Lung (tissue), 12 donors: ENCODE data around the gene ENOSF1. TPM values are rescaled to one million over a fixed set of nuclear protein-coding genes. Genes with fewer than 3 reads are reported as not detected.

ENCODE experiments used
- ATAC-seq: fragments of 200-7000 bp; cut with Tn5 transposase; one replicate; pipeline ENCODE4 v1.9.1; 2020; ENCODE audit warnings: moderate number of reproducible peaks; ENCODE audit not compliant: insufficient read depth, low FRiP score
- DNase-seq, 3 donors: peaks; one replicate each; pipeline ENCODE4 v3.0.0-alpha.2; 2013 to 2017
- H3K27ac ChIP-seq, 2 donors: one replicate each; pipeline ENCODE4 v1.5.1; 2013; ENCODE audit warnings: mild to moderate bottlenecking in 2 of 2, moderate library complexity in 2 of 2, control low read depth in 1 of 2, inconsistent platforms in 1 of 2, low read depth in 1 of 2, low read length in 1 of 2
- H3K27me3 ChIP-seq, 3 donors: one replicate each; pipeline ENCODE4 v1.5.1; 2013; ENCODE audit warnings: low read length in 2 of 3; ENCODE audit not compliant: control insufficient read depth in 3 of 3, insufficient read depth in 3 of 3
- H3K36me3 ChIP-seq, 4 donors: one replicate each; pipeline ENCODE4 v1.5.1; 2013; ENCODE audit warnings: low read length in 4 of 4, mild to moderate bottlenecking in 1 of 4, moderate library complexity in 1 of 4; ENCODE audit not compliant: control insufficient read depth in 4 of 4, insufficient read depth in 4 of 4
- H3K4me1 ChIP-seq, 5 donors: one replicate each; pipeline ENCODE4 v1.5.1; 2013; ENCODE audit warnings: low read length in 5 of 5, mild to moderate bottlenecking in 2 of 5, moderate library complexity in 1 of 5; ENCODE audit not compliant: control insufficient read depth in 5 of 5, insufficient read depth in 5 of 5
- H3K4me3 ChIP-seq: one replicate; pipeline ENCODE4 v1.5.1; 2013; ENCODE audit warnings: mild to moderate bottlenecking, control low read depth, moderate library complexity
- H3K9ac ChIP-seq, 2 donors: one replicate each; pipeline ENCODE4 v1.5.1; 2013; ENCODE audit warnings: low read length in 2 of 2, control low read depth in 1 of 2; ENCODE audit not compliant: insufficient read depth in 1 of 2
- H3K9me3 ChIP-seq, 4 donors: one replicate each; pipeline ENCODE4 v1.5.1; 2013; ENCODE audit warnings: low read length in 3 of 4, mild to moderate bottlenecking in 1 of 4, moderate library complexity in 1 of 4; ENCODE audit not compliant: control insufficient read depth in 4 of 4, insufficient read depth in 3 of 4
- CTCF ChIP-seq: IDR thresholded peaks from 2 replicates; pipeline ENCODE4 v1.5.1; 2012; ENCODE audit warnings: mild to moderate bottlenecking; ENCODE audit errors: control extremely low read depth, extremely low read depth
- WGBS, 2 donors: extraction: QIAGEN DNeasy Blood & Tissue Kit; methylation state at CpG; one replicate each; pipeline ENCODE4 v1.1.7; 2013; 5-methylcytosine and 5-hydroxymethylcytosine counted together
- polyA plus RNA-seq, 2 donors: library from polyadenylated mRNA; stranded (reverse); fragments of 200-250 nt; gene quantifications; one replicate each; pipeline ENCODE4 v1.2.1, GENCODE V29; 2013
- total RNA-seq, 2 donors: library from RNA; depleted of rRNA in 1 of 2; stranded (reverse); fragments of >200 nt in 1 of 2; gene quantifications; one replicate each; pipeline ENCODE4 v1.2.1, GENCODE V29; 2014 to 2021
- donor health status: control.
- donor health status: control.
- donor health status: Bipolar disorder and iron deficiency.
- donor health status: healthy.
- donor health status: DM: yes; HTN: yes; CAD: no.

Gene ENOSF1
- total and polyA plus RNA-seq, 4 donors, result 26.9 to 122 (median 101) TPM

DNA sequence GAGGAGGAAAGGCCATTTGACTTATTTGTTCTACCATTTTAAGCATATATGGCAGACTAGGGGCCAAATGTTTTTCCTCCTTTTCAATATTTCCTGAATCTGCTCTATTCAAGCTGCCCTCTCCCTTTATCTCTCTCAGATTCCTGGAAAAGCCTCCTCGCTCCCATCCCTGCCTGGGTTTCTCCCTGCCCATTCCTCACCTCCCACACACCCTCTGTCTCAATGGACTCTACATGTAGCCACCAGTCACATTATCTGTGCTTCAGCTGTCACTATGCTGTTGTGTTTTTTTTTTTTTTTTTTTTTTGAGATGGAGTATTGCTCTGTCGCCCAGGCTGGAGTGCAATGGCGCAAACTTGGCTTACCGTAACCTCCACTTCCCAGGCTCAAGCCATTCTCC is 32.0 kb downstream of the ENOSF1 start:
- DNase-seq, result no peak
- H3K4me1 ChIP-seq, result no peaks in the 10 kb centered on the region
- no peak overlapping the region for H3K27ac ChIP-seq
- WGBS, 2 donors, result 98 to 99% methylated on average over 4 of the region's 4 CpGs
- peaks cover 10 to 41% (median 26%) of the 10 kb centered on the region in 4 donors for H3K36me3 ChIP-seq
- no peak overlapping the region for H3K9ac ChIP-seq
- TF ChIP-seq CTCF, result no peak
- H3K9me3 ChIP-seq, result no peaks in the 10 kb centered on the region
- no peak overlapping the region for H3K4me3 ChIP-seq
- H3K27me3 ChIP-seq, result no peaks in the 10 kb centered on the region
- ATAC-seq, result no peak

DNA sequence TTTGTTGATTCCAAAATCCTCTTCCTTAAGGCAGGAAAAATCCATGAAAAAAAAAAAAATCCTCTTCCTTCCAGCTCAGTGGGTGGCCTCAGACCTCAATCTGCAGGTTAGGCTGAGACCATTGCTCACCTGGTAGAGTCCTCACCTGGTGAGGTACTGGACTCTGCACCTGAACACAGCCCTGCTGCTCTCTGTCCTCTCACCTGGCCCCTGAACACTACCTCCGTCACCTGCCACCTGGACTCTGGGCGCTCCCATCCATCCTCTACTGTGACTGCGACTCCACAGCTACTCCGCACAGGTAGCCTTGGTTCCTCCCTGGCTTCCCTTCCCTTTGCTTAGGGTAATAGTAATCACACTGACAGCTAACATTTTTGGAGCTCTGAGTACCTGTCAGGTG is 32.9 kb downstream of the ENOSF1 start:
- Histone ChIP-seq H3K27ac (no peak overlapping the region), H3K9ac (no peak overlapping the region), H3K9me3 (no peaks in the 10 kb centered on the region), H3K36me3 (peaks cover 14 to 45% (median 27%) of the 10 kb centered on the region in 4 donors), H3K4me1 (no peaks in the 10 kb centered on the region), H3K27me3 (no peaks in the 10 kb centered on the region), H3K4me3 (no peak overlapping the region)
- 96 to 99% methylated on average over 4 of the region's 4 CpGs for WGBS, 2 donors
- no peak for ATAC-seq
- DNase-seq, result no peak
- TF ChIP-seq CTCF, result no peak

GRCh38 chr18:678482-679182 is 33.8 kb downstream of the ENOSF1 start:
- ATAC-seq, result no peak
- no peaks in the 10 kb centered on the region for H3K27me3 ChIP-seq
- H3K4me1 ChIP-seq, result no peaks in the 10 kb centered on the region
- WGBS, 2 donors, result 95% methylated on average over 15 of the region's 15 CpGs
- no peak overlapping the region for H3K9ac ChIP-seq
- H3K9me3 ChIP-seq, result no peaks in the 10 kb centered on the region
- no peak overlapping the region for H3K4me3 ChIP-seq
- peaks cover 18 to 45% (median 26%) of the 10 kb centered on the region in 4 donors for H3K36me3 ChIP-seq
- no peak overlapping the region for H3K27ac ChIP-seq
- TF ChIP-seq CTCF, result no peak
- DNase-seq, result no peak
